H1 (cell line): Measurements from ENCODE around the gene TET1. TPM values are rescaled to one million over a fixed set of nuclear protein-coding genes. Genes with fewer than 3 reads are reported as not detected.

Experiments
- CTCF ChIA-PET: fragments of 300-600 bp; sonication (Branson Sonifier 250); formaldehyde crosslinking; loops from one replicate; lab custom pipeline; 2021; ENCODE audit not compliant: partially characterized antibody; lab: Charles Lee
- POLR2A ChIA-PET: fragments of 300-600 bp; sonication (Branson Sonifier 250); formaldehyde crosslinking; loops from one replicate; lab custom pipeline; 2021; ENCODE audit warnings: inconsistent platforms; ENCODE audit not compliant: partially characterized antibody; lab: Charles Lee
- DNase-seq, 2 experiments: peaks; one replicate each; pipeline versions ENCODE4 v3.0.0 to v3.0.0-alpha.2; 2010 to 2022; ENCODE audit warnings: low spot score in 2 of 2, low read depth in 1 of 2, mixed read lengths in 1 of 2
- FAIRE-seq: peaks from 2 replicates; lab custom pipeline; 2011; peaks lifted over from hg19 to GRCh38; lab: Jason Lieb, UNC
- H2AFZ ChIP-seq: 2 replicates; pipeline ENCODE4 v1.8.1; 2012; ENCODE audit warnings: low read length, inconsistent platforms
- H2AK5ac ChIP-seq: 2 replicates; pipeline ENCODE4 v1.6.1; 2013; ENCODE audit warnings: low read depth, low read length
- H2BK120ac ChIP-seq: replicated peaks from 2 replicates; pipeline ENCODE3; 2013; ENCODE audit warnings: low read depth, low read length, inconsistent platforms
- H2BK12ac ChIP-seq: 2 replicates; pipeline ENCODE4 v1.6.1; 2013; ENCODE audit warnings: low read depth, low read length
- H2BK15ac ChIP-seq: 2 replicates; pipeline ENCODE4 v1.6.1; 2013; ENCODE audit warnings: low read length
- H2BK20ac ChIP-seq: 2 replicates; pipeline ENCODE4 v1.6.1; 2013; ENCODE audit warnings: low read length
- H2BK5ac ChIP-seq: 2 replicates; pipeline ENCODE4 v1.6.1; 2013; ENCODE audit warnings: low read depth, low read length
- H3K14ac ChIP-seq: 2 replicates; pipeline ENCODE4 v1.6.1; 2013; ENCODE audit warnings: inconsistent platforms; ENCODE audit not compliant: insufficient read length
- H3K18ac ChIP-seq: 2 replicates; pipeline ENCODE4 v1.6.1; 2013; ENCODE audit warnings: low read length; ENCODE audit errors: extremely low read depth
- H3K23ac ChIP-seq: 2 replicates; pipeline ENCODE4 v1.6.1; 2013; ENCODE audit warnings: inconsistent platforms; ENCODE audit not compliant: insufficient read length
- H3K23me2 ChIP-seq: 2 replicates; pipeline ENCODE4 v1.6.1; 2013; ENCODE audit warnings: low read depth, low read length
- H3K27ac ChIP-seq: 2 replicates; pipeline ENCODE4 v1.6.1; 2011; ENCODE audit warnings: low read depth, low read length, inconsistent platforms
- H3K27me3 ChIP-seq, 4 experiments: replicated peaks in 1 of 4; 1 replicate in 1 of 4; 2 replicates in 3 of 4; pipeline versions ENCODE4 v1.6.1 to v1.8.1; 2011 to 2013; ENCODE audit warnings: low read length in 3 of 4, mild to moderate bottlenecking in 3 of 4, inconsistent platforms in 2 of 4, mixed read lengths in 2 of 4, moderate library complexity in 1 of 4; ENCODE audit not compliant: control insufficient read depth in 3 of 4, insufficient read depth in 3 of 4; ENCODE audit errors: extremely low read depth in 1 of 4
- H3K36me3 ChIP-seq, 4 experiments: 2 replicates each; pipeline versions ENCODE4 v1.6.1 to v1.8.1; 2011 to 2013; ENCODE audit warnings: mild to moderate bottlenecking in 4 of 4, low read length in 3 of 4, moderate library complexity in 2 of 4, control low read depth in 1 of 4, inconsistent platforms in 1 of 4; ENCODE audit not compliant: insufficient read depth in 4 of 4, control insufficient read depth in 2 of 4
- H3K4ac ChIP-seq: replicated peaks from 2 replicates; pipeline ENCODE3; 2013; ENCODE audit warnings: low read length, low read depth, mixed read lengths, inconsistent platforms; ENCODE audit not compliant: insufficient read length
- H3K4me1 ChIP-seq, 4 experiments: replicated peaks in 1 of 4; 1 replicate in 1 of 4; 2 replicates in 3 of 4; pipeline versions ENCODE4 v1.6.1 to v1.8.1; 2011 to 2013; ENCODE audit warnings: low read length in 3 of 4, inconsistent platforms in 2 of 4, mixed read lengths in 1 of 4; ENCODE audit not compliant: insufficient read depth in 4 of 4, control insufficient read depth in 3 of 4
- H3K4me2 ChIP-seq, 2 experiments: 2 replicates each; pipeline versions ENCODE4 v1.6.1 to v1.8.1; 2011 to 2013; ENCODE audit warnings: low read depth in 2 of 2, low read length in 2 of 2, control low read depth in 1 of 2, inconsistent platforms in 1 of 2, mild to moderate bottlenecking in 1 of 2; ENCODE audit not compliant: insufficient read depth in 1 of 2
- H3K4me3 ChIP-seq, 4 experiments: fragments of 200-600, 300-600 bp in 1 of 4; sonication (generic), shearing (Covaris generic), sonication (Bioruptor Twin) in 1 of 4; 2 replicates each; pipeline versions ENCODE4 v1.5.1 to v1.8.1; 2011 to 2016; ENCODE audit warnings: low read length in 4 of 4, low read depth in 3 of 4, control low read depth in 2 of 4, inconsistent platforms in 2 of 4, mild to moderate bottlenecking in 2 of 4, mixed read lengths in 1 of 4, moderate library complexity in 1 of 4; ENCODE audit not compliant: insufficient read depth in 2 of 4; ENCODE audit errors: extremely low read depth in 1 of 4
- H3K56ac ChIP-seq: replicated peaks from 2 replicates; pipeline ENCODE3; 2013; ENCODE audit warnings: low read depth, mild to moderate bottlenecking, mixed read lengths, low read length, inconsistent platforms; ENCODE audit not compliant: insufficient read length
- H3K79me1 ChIP-seq: 2 replicates; pipeline ENCODE4 v1.6.1; 2013; ENCODE audit warnings: low read depth, low read length, control low read depth
- H3K79me2 ChIP-seq, 2 experiments: 2 replicates each; pipeline versions ENCODE4 v1.6.1 to v1.8.1; 2012 to 2013; ENCODE audit warnings: low read length in 2 of 2, mild to moderate bottlenecking in 2 of 2, inconsistent platforms in 1 of 2; ENCODE audit not compliant: insufficient read depth in 2 of 2, control insufficient read depth in 1 of 2
- H3K9ac ChIP-seq, 4 experiments: replicated peaks in 1 of 4; 1 replicate in 1 of 4; 2 replicates in 3 of 4; pipeline versions ENCODE4 v1.6.1 to v1.8.1; 2011 to 2013; ENCODE audit warnings: low read depth in 3 of 4, low read length in 3 of 4, control low read depth in 2 of 4, mild to moderate bottlenecking in 2 of 4, moderate library complexity in 2 of 4, inconsistent platforms in 1 of 4; ENCODE audit errors: extremely low read depth in 1 of 4
- H3K9me3 ChIP-seq, 2 experiments: 2 replicates each; pipeline versions ENCODE4 v1.6.1 to v1.8.1; 2012 to 2013; ENCODE audit warnings: mild to moderate bottlenecking in 2 of 2, moderate library complexity in 2 of 2, control low read depth in 1 of 2, inconsistent platforms in 1 of 2, low read depth in 1 of 2, low read length in 1 of 2, mixed read lengths in 1 of 2; ENCODE audit not compliant: insufficient read depth in 2 of 2
- H4K20me1 ChIP-seq, 2 experiments: replicated peaks in 1 of 2; 2 replicates each; pipeline versions ENCODE3 to v1.8.1; 2011 to 2013; ENCODE audit warnings: inconsistent platforms in 2 of 2, low read length in 2 of 2, mild to moderate bottlenecking in 1 of 2; ENCODE audit not compliant: insufficient read depth in 2 of 2, control insufficient read depth in 1 of 2
- H4K5ac ChIP-seq: 2 replicates; pipeline ENCODE4 v1.6.1; 2013; ENCODE audit warnings: low read length, low read depth, mixed read lengths, inconsistent platforms; ENCODE audit not compliant: insufficient read length
- H4K8ac ChIP-seq: 2 replicates; pipeline ENCODE4 v1.8.0; 2013; ENCODE audit warnings: mild to moderate bottlenecking, moderate library complexity, low read length, inconsistent platforms; ENCODE audit not compliant: insufficient read depth; ENCODE audit errors: extremely low read depth
- H4K91ac ChIP-seq: replicated peaks from 2 replicates; pipeline ENCODE3; 2013; ENCODE audit warnings: low read length, mixed read lengths, inconsistent platforms; ENCODE audit not compliant: insufficient read length
- ASH2L ChIP-seq: fragments of 200-600, 300-600 bp; sonication (generic); IDR thresholded peaks from one replicate; pipeline ENCODE4 v1.7.1; 2017; ENCODE audit warnings: low read length
- BCL11A ChIP-seq, 2 experiments: IDR thresholded peaks; one replicate each; pipeline ENCODE4 v1.6.1; 2011; ENCODE audit warnings: low read depth in 2 of 2, low read length in 2 of 2, mild to moderate bottlenecking in 2 of 2
- CHD2 ChIP-seq: IDR thresholded peaks from 2 replicates; pipeline ENCODE4 v1.6.1; 2012; ENCODE audit warnings: low read length, improper control_type of control experiment
- CREB1 ChIP-seq: IDR thresholded peaks from 2 replicates; pipeline ENCODE4 v1.6.1; 2012; ENCODE audit warnings: inconsistent platforms
- EGR1 ChIP-seq: IDR thresholded peaks from 2 replicates; pipeline ENCODE4 v1.6.1; 2011; ENCODE audit warnings: low read depth, low read length, borderline replicate concordance
- HDAC2 ChIP-seq, 2 experiments: fragments of 300-600 bp in 1 of 2; sonication (generic) in 1 of 2; IDR thresholded peaks; 2 replicates each; pipeline ENCODE4 v1.6.1; 2011 to 2012; ENCODE audit warnings: low read depth in 2 of 2, low read length in 2 of 2, mild to moderate bottlenecking in 2 of 2, moderate library complexity in 2 of 2, borderline replicate concordance in 1 of 2, inconsistent platforms in 1 of 2
- KDM4A ChIP-seq: IDR thresholded peaks from one replicate; pipeline ENCODE4 v1.7.1; 2012; ENCODE audit warnings: low read depth, mild to moderate bottlenecking, moderate library complexity, low read length, inconsistent platforms; ENCODE audit not compliant: severe bottlenecking
- POLR2AphosphoS5 ChIP-seq: IDR thresholded peaks from 2 replicates; pipeline ENCODE4 v1.6.1; 2011; ENCODE audit warnings: low read depth, low read length
- POU5F1 ChIP-seq: IDR thresholded peaks from 2 replicates; pipeline ENCODE4 v1.6.1; 2011; ENCODE audit warnings: low read depth, mild to moderate bottlenecking, low read length, moderate library complexity
- RAD21 ChIP-seq, 2 experiments: IDR thresholded peaks in 1 of 2; conservative IDR thresholded peaks in 1 of 2; 2 replicates each; pipeline ENCODE4 v1.6.1; 2011; ENCODE audit warnings: low read depth in 2 of 2, low read length in 2 of 2, improper control_type of control experiment in 1 of 2, inconsistent platforms in 1 of 2, mild to moderate bottlenecking in 1 of 2, moderate library complexity in 1 of 2
- RBBP5 ChIP-seq: IDR thresholded peaks from 2 replicates; pipeline ENCODE4 v1.7.1; 2012; ENCODE audit warnings: low read depth, mild to moderate bottlenecking, inconsistent platforms, low read length, moderate library complexity, borderline replicate concordance
- SP1 ChIP-seq: IDR thresholded peaks from 2 replicates; pipeline ENCODE4 v1.6.1; 2011; ENCODE audit warnings: low read depth, low read length
- WGBS, 2 experiments: shearing (Covaris generic) in 1 of 2; methylation state at CpG; one replicate each; pipeline versions ENCODE4 v1.1.6 to v1.1.7; 2013 to 2015; ENCODE audit warnings: low lambda C conversion rate in 2 of 2, mixed read lengths in 2 of 2, inconsistent platforms in 1 of 2, low coverage in 1 of 2, missing lambda C conversion rate in 1 of 2; ENCODE audit not compliant: insufficient replicate concordance in 2 of 2, insufficient coverage in 1 of 2, insufficient read length in 1 of 2; ENCODE audit errors: extremely low coverage in 1 of 2, missing lambda C conversion rate in 1 of 2; 5-methylcytosine and 5-hydroxymethylcytosine counted together
- polyA plus RNA-seq, 7 experiments: library from polyadenylated mRNA; depleted of rRNA in 3 of 7; stranded (reverse) in 5 of 7; unstranded in 2 of 7; fragments of >200 nt in 5 of 7; fragments of 200-250 nt in 2 of 7; gene quantifications; 1 replicate in 5 of 7; 2 replicates in 1 of 7; 4 replicates in 1 of 7; pipeline versions ENCODE4 v1.2.1 to v1.2.3, GENCODE V29; 2011 to 2013; ENCODE audit warnings: missing spikeins in 2 of 7, mixed read lengths in 2 of 7
- total RNA-seq: library from RNA; stranded (reverse); fragmentation: NEBNext Ultra II Directional; extraction: Animal tissue kit (Norgen Biotek cat#: 25700); gene quantifications from 2 replicates; pipeline ENCODE4 v1.2.1, GENCODE V29; 2021
- TF ChIP-seq, protein P1 (sequence below): IDR thresholded peaks from 2 replicates; pipeline ENCODE4 v1.6.1; 2012; ENCODE audit warnings: inconsistent platforms

Gene TET1
- total and polyA plus RNA-seq, 2 of the 8 experiments (the other 6 are each of a cell fraction or from before 2014, with no cell fraction given) = 15.2 to 69.3 TPM

DNA sequence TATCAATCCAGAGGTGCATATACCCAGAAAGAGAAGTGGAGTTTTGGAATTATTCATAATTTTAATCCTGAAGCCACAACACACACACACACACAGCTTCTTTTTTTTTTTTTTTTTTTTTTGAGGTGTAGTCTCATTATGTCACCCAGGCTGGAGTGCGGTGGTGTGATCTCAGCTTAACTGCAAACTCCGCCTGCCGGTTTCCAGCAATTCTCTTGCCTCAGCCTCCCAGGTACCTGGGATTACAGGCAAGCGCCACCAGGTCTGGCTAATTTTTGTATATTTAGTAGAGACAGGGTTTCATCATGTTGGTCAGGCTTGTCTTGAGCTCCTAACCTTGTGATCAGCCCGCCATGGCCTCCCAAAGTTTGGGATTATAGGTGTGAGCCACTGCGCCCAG is 35.4 kb downstream of the TET1 start:
- Histone ChIP-seq H3K79me2 (peaks cover 0 to 40% of the 10 kb centered on the region in 2 experiments; a peak in 2 of 4 replicates), H3K4me3 (no peak overlapping the region), H3K27ac (no peak overlapping the region), H2BK5ac (no peak overlapping the region), H3K4me2 (no peak overlapping the region), H3K4me1 (peaks cover 7 to 15% (median 11%) of the 10 kb centered on the region in 4 experiments), H3K23me2 (peaks cover 3% of the 10 kb centered on the region; the same call in 1 of the 2 replicates), H2BK15ac (no peak overlapping the region), H3K23ac (no peak overlapping the region), H3K79me1 (peaks cover 4% of the 10 kb centered on the region; the same call in 1 of the 2 replicates), H3K18ac (no peak overlapping the region), H4K91ac (no peak overlapping the region), H4K5ac (no peak overlapping the region), H3K14ac (no peak overlapping the region), H4K20me1 (peaks cover 0 to 13% of the 10 kb centered on the region in 2 experiments), H4K8ac (peak overlapping the region; percentile 51; the same call in 1 of the 2 replicates), H3K9me3 (no peaks in the 10 kb centered on the region), H2BK12ac (no peak overlapping the region), H3K36me3 (no peaks in the 10 kb centered on the region; a peak in 1 of 8 replicates), H3K4ac (no peak overlapping the region), H2BK120ac (no peak overlapping the region), H2AK5ac (no peak overlapping the region), H3K56ac (no peak overlapping the region), H2BK20ac (no peak overlapping the region), H3K27me3 (no peaks in the 10 kb centered on the region), H3K9ac (no peak overlapping the region), H2AFZ (no peak overlapping the region)
- FAIRE-seq (no peak), DNase-seq (no peak)
- WGBS, 2 experiments = 86% methylated on average over 5 of the region's 6 CpGs; no CpG with 5 or more reads in 1 of the 2 experiments
- POLR2A ChIA-PET = interaction anchor here (0.9 to 1.5 kb wide), 6 partner anchors 7 to 124 kb away, joined by 3 to 5 read pairs (median 3); partner anchors contain the start of gene DNA2
- CTCF ChIA-PET = interaction anchor here (0.7 kb wide), 1 partner anchor 316 kb away, joined by 3 read pairs; no protein-coding TSS in a partner anchor
- TF ChIP-seq KDM4A (no peak), POLR2AphosphoS5 (no peak), CREB1 (no peak), SP1 (no peak), EGR1 (no peak), HDAC2 (IDR thresholded peaks at IDR 0.05; ENCODE audit: borderline replicate concordance in 1 of 2, low read depth in 2 of 2, low read length in 2 of 2) (no peak), BCL11A (IDR thresholded peaks at IDR 0.05; ENCODE audit: low read depth in 2 of 2, low read length in 2 of 2) (no peak), RAD21 (IDR thresholded peaks at IDR 0.05 in 1 of 2, conservative IDR thresholded peaks at IDR 0.05 in 1 of 2; ENCODE audit: low read depth in 2 of 2, low read length in 2 of 2) (no peak), POU5F1 (no peak), CHD2 (no peak), RBBP5 (no peak), ASH2L (no peak)
- TF ChIP-seq, protein P1, sequence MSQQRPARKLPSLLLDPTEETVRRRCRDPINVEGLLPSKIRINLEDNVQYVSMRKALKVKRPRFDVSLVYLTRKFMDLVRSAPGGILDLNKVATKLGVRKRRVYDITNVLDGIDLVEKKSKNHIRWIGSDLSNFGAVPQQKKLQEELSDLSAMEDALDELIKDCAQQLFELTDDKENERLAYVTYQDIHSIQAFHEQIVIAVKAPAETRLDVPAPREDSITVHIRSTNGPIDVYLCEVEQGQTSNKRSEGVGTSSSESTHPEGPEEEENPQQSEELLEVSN = no peak
